Measurements from ENCODE around the gene ZDHHC9.

ZDHHC9 gene

GRCh38 chrX:129768186-129768585, 75.5 kb downstream of the ZDHHC9 start:
- in situ Hi-C loops (cut with HindIII; ENCODE audit: low pct_ligation_motif_present, low sequenced_read_pairs): no loop called here
- no peak for TF ChIP-seq CTCF (IDR thresholded peaks at IDR 0.05; ENCODE audit: low read depth, low read length, missing control alignments)
- Histone ChIP-seq H3K36me3 (replicated peaks) (no peaks in the 10 kb centered on the region), H3K27ac (no peak overlapping the region), H3K27me3 (replicated peaks) (no peaks in the 10 kb centered on the region), H3K4me3 (ENCODE audit: low read depth, low read length) (no peak overlapping the region)
- no peak for DNase-seq

- no peaks in the 10 kb centered on the region for H3K27me3 ChIP-seq (replicated peaks)
- H3K36me3 ChIP-seq (replicated peaks): no peaks in the 10 kb centered on the region
- H3K27ac ChIP-seq: no peak overlapping the region
- no peak for DNase-seq
- H3K4me3 ChIP-seq (ENCODE audit: low read depth, low read length): no peak overlapping the region
- TF ChIP-seq CTCF (IDR thresholded peaks at IDR 0.05; ENCODE audit: low read depth, low read length, missing control alignments): no peak
- in situ Hi-C loops (cut with HindIII; ENCODE audit: low pct_ligation_motif_present, low sequenced_read_pairs): no loop called here
These were observed 80.0 kb downstream of the ZDHHC9 start for GRCh38 chrX:129763666-129764065.

GRCh38 chrX:129762448-129762847, 81.2 kb downstream of the ZDHHC9 start:
- DNase-seq: no peak
- no peak overlapping the region for H3K4me3 ChIP-seq (ENCODE audit: low read depth, low read length)
- no peak overlapping the region for H3K27ac ChIP-seq
- no peaks in the 10 kb centered on the region for H3K27me3 ChIP-seq (replicated peaks)
- H3K36me3 ChIP-seq (replicated peaks): no peaks in the 10 kb centered on the region
- in situ Hi-C loops (cut with HindIII; ENCODE audit: low pct_ligation_motif_present, low sequenced_read_pairs): no loop called here
- no peak for TF ChIP-seq CTCF (IDR thresholded peaks at IDR 0.05; ENCODE audit: low read depth, low read length, missing control alignments)

GRCh38 chrX:129761596-129761995, 82.1 kb downstream of the ZDHHC9 start:
- no peak overlapping the region for H3K27ac ChIP-seq
- no peaks in the 10 kb centered on the region for H3K27me3 ChIP-seq (replicated peaks)
- in situ Hi-C loops (cut with HindIII; ENCODE audit: low pct_ligation_motif_present, low sequenced_read_pairs): no loop called here
- TF ChIP-seq CTCF (IDR thresholded peaks at IDR 0.05; ENCODE audit: low read depth, low read length, missing control alignments): no peak
- H3K36me3 ChIP-seq (replicated peaks): no peaks in the 10 kb centered on the region
- DNase-seq: no peak
- H3K4me3 ChIP-seq (ENCODE audit: low read depth, low read length): no peak overlapping the region

- Histone ChIP-seq H3K27ac (no peak overlapping the region), H3K36me3 (replicated peaks) (no peaks in the 10 kb centered on the region), H3K27me3 (replicated peaks) (no peaks in the 10 kb centered on the region), H3K4me3 (ENCODE audit: low read depth, low read length) (no peak overlapping the region)
- no peak for TF ChIP-seq CTCF (IDR thresholded peaks at IDR 0.05; ENCODE audit: low read depth, low read length, missing control alignments)
- no peak for DNase-seq
- in situ Hi-C loops (cut with HindIII; ENCODE audit: low pct_ligation_motif_present, low sequenced_read_pairs): no loop called here
These were observed 82.7 kb downstream of the ZDHHC9 start for GRCh38 chrX:129760981-129761380.

- in situ Hi-C loops (cut with HindIII; ENCODE audit: low pct_ligation_motif_present, low sequenced_read_pairs): no loop called here
- TF ChIP-seq CTCF (IDR thresholded peaks at IDR 0.05; ENCODE audit: low read depth, low read length, missing control alignments): no peak
- Histone ChIP-seq H3K36me3 (replicated peaks) (no peaks in the 10 kb centered on the region), H3K27me3 (replicated peaks) (no peaks in the 10 kb centered on the region), H3K4me3 (ENCODE audit: low read depth, low read length) (no peak overlapping the region), H3K27ac (no peak overlapping the region)
- no peak for DNase-seq
These were observed 83.5 kb downstream of the ZDHHC9 start for GRCh38 chrX:129760155-129760554.

Measured in brain microvascular endothelial cell (primary cell).